Chondrocyte (in vitro differentiated cells): ENCODE results near the gene CD19. TPM values are rescaled to one million over a fixed set of nuclear protein-coding genes. Genes with fewer than 3 reads are reported as not detected.

Experiments
- DNase-seq: peaks from one replicate; pipeline ENCODE4 v3.0.0; 2021; ENCODE audit warnings: mixed read lengths, low spot score
- H3K27ac Mint-ChIP-seq: one replicate; pipeline ENCODE4 v1.8.0; 2021; ENCODE audit warnings: mild to moderate bottlenecking, moderate library complexity, mixed read lengths; ENCODE audit not compliant: unreplicated experiment
- H3K27me3 Mint-ChIP-seq: 2 replicates; pipeline ENCODE4 v1.8.0; 2021; ENCODE audit warnings: low read depth, mixed read lengths
- H3K36me3 Mint-ChIP-seq: 2 replicates; pipeline ENCODE4 v1.8.0; 2021; ENCODE audit warnings: low read depth, mixed read lengths
- H3K4me1 Mint-ChIP-seq: 2 replicates; pipeline ENCODE4 v1.8.0; 2021; ENCODE audit warnings: low read depth, mild to moderate bottlenecking, mixed read lengths
- H3K4me3 Mint-ChIP-seq: one replicate; pipeline ENCODE4 v1.8.0; 2021; ENCODE audit warnings: mild to moderate bottlenecking, moderate library complexity, mixed read lengths; ENCODE audit not compliant: unreplicated experiment
- H3K9me3 Mint-ChIP-seq: 2 replicates; pipeline ENCODE4 v1.8.0; 2021; ENCODE audit warnings: low read depth, mixed read lengths
- total RNA-seq: library from RNA; stranded (reverse); gene quantifications from 3 replicates; pipeline ENCODE4 v1.2.1, GENCODE V29; 2021
- TF ChIP-seq, protein P1 (sequence below): fragments of 200-600 bp; sonication (generic); IDR thresholded peaks from 2 replicates; pipeline ENCODE4 v1.5.0; 2021; ENCODE audit warnings: antibody characterized with exemption, mild to moderate bottlenecking, moderate library complexity

The CD19 gene
- total RNA-seq, 1 donor from 2014 or later: not detected

DNA sequence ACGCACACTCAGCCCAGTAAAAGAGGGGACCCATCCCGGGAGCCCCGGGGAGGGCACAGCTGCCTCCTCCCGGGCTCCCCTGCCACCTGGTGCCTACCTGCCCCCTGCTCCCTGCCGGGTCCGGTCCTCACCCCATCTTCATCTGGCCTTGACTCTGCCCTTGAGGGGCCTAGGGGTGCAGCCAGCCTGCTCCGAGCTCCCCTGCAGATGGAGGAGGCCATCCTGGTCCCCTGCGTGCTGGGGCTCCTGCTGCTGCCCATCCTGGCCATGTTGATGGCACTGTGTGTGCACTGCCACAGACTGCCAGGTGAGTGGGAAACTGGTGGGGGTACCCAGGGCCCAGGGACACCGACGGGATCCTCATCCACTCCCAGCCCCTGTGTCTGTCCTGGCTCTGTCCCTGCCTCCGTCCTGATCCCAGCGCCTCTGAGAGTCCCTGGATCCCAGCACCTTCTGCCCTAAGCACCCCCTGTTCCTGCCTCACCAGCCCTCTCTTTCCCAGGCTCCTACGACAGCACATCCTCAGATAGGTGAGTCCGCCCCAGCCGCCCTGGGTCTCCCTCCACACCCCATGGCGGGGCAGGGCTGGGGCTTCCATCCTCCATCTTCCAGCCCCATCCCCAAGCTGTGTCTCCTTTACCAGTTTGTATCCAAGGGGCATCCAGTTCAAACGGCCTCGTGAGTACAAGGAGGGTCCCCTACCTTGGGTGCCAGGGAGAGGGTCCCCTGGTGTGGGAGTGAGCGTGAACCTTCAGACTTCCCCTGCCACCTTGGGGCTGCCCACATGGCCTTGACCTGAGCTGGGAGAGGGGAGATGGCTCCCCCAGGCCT lies 53.7 kb downstream of the CD19 start:
- Mint-ChIP-seq H3K27ac (no peak overlapping the region), H3K9me3 (peaks cover 6% of the 10 kb centered on the region), H3K27me3 (no peaks in the 10 kb centered on the region), H3K4me1 (no peaks in the 10 kb centered on the region), H3K36me3 (peaks cover 48% of the 10 kb centered on the region), H3K4me3 (no peak overlapping the region)
- no peak for DNase-seq
- TF ChIP-seq, protein P1, sequence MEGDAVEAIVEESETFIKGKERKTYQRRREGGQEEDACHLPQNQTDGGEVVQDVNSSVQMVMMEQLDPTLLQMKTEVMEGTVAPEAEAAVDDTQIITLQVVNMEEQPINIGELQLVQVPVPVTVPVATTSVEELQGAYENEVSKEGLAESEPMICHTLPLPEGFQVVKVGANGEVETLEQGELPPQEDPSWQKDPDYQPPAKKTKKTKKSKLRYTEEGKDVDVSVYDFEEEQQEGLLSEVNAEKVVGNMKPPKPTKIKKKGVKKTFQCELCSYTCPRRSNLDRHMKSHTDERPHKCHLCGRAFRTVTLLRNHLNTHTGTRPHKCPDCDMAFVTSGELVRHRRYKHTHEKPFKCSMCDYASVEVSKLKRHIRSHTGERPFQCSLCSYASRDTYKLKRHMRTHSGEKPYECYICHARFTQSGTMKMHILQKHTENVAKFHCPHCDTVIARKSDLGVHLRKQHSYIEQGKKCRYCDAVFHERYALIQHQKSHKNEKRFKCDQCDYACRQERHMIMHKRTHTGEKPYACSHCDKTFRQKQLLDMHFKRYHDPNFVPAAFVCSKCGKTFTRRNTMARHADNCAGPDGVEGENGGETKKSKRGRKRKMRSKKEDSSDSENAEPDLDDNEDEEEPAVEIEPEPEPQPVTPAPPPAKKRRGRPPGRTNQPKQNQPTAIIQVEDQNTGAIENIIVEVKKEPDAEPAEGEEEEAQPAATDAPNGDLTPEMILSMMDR: no peak

DNA sequence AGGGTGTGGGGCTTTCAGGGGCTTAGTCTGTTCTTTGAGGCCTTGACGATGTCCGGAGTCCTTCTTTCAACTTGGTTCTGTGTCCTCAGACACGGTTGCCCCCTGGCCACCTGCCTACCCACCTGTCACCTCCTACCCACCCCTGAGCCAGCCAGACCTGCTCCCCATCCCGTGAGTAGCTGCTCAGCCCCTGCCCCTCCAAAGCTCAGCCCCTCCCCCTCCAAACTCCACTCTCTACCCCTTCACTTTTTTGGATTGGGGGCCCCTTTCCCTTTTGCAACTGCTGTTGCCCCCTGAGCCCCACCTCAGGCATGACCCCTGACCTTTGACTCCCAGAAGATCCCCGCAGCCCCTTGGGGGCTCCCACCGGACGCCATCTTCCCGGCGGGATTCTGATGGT lies 54.3 kb downstream of the CD19 start:
- no peak for DNase-seq
- no peak overlapping the region for H3K27ac Mint-ChIP-seq
- H3K27me3 Mint-ChIP-seq: no peaks in the 10 kb centered on the region
- no peaks in the 10 kb centered on the region for H3K4me1 Mint-ChIP-seq
- TF ChIP-seq, protein P1: no peak
- no peak overlapping the region for H3K4me3 Mint-ChIP-seq
- H3K9me3 Mint-ChIP-seq: peaks cover 6% of the 10 kb centered on the region
- H3K36me3 Mint-ChIP-seq: peaks cover 46% of the 10 kb centered on the region

DNA sequence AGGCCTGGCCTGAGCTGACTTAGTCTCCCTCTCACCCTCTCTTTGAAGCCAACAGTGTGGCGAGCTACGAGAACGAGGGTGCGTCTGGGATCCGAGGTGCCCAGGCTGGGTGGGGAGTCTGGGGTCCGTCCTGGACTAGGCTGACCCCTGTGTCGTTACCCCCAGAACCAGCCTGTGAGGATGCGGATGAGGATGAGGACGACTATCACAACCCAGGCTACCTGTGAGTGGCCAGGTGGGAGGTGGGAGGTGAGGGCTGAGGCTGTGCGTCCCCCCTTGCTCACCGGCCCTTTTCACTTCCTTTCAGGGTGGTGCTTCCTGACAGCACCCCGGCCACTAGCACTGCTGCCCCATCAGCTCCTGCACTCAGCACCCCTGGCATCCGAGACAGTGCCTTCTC lies 54.7 kb downstream of the CD19 start:
- Mint-ChIP-seq H3K27me3 (no peaks in the 10 kb centered on the region), H3K4me3 (no peak overlapping the region), H3K36me3 (peaks cover 46% of the 10 kb centered on the region), H3K4me1 (no peaks in the 10 kb centered on the region), H3K9me3 (peaks cover 6% of the 10 kb centered on the region), H3K27ac (no peak overlapping the region)
- TF ChIP-seq, protein P1: no peak
- no peak for DNase-seq

DNA sequence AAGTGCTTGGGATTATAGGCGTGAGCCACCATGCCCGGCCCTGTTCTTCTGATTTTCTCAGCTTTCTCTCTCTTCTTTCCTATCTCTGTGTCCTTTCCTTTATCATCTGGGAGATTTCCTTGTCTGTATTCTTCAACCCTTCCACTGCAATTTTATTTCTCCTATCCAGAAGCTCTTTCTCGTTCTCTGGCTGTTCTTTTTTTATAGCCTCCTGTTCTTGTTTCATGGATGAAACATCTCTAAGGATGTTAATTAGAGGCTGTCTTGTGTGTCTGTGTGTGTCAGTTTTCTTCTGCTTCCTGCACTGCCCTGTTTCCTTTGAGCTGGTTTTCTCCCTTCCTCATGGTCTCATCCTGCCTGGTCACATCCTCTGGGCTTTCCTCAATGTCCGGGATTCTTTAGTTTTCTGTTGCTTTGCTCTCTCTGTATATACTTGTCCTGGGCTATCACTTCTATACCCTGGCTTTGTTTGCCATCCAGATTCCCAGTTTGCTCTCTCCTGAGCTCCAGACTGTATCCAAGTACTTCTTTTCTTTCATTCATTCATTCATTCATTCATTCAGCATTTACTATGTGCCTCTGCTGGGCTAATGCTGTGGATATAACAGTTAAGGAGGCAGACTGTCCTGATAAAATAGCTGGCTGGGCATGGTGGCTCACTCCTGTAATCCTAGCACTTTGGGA lies 55.5 kb downstream of the CD19 start:
- no peak overlapping the region for H3K4me3 Mint-ChIP-seq
- peaks cover 6% of the 10 kb centered on the region for H3K9me3 Mint-ChIP-seq
- no peaks in the 10 kb centered on the region for H3K27me3 Mint-ChIP-seq
- no peak for DNase-seq
- no peak overlapping the region for H3K27ac Mint-ChIP-seq
- peaks cover 41% of the 10 kb centered on the region for H3K36me3 Mint-ChIP-seq
- TF ChIP-seq, protein P1: no peak
- H3K4me1 Mint-ChIP-seq: no peaks in the 10 kb centered on the region

Other genes with a start within 250 kb of the CD19 start
- 605 to 734 TPM (median 729 TPM) in 3 replicates for gene EIF3C, start 220.5 kb upstream of the CD19 start, total RNA-seq
- gene NPIPB9, start 180.2 kb upstream of the CD19 start, total RNA-seq: 1.1 to 3.2 TPM (median 2.9 TPM) in 3 replicates
- 152 to 186 TPM (median 185 TPM) in 3 replicates for gene ATXN2L, start 109.0 kb upstream of the CD19 start, total RNA-seq
- 91.1 to 120 TPM (median 95.0 TPM) in 3 replicates for gene TUFM, start 85.6 kb upstream of the CD19 start, total RNA-seq
- gene SH2B1, start 68.1 kb upstream of the CD19 start, total RNA-seq: 36.4 to 48.1 TPM (median 38.1 TPM) in 3 replicates
- gene ATP2A1, start 53.5 kb upstream of the CD19 start, total RNA-seq: 0.31 to 1.8 TPM (median 0.42 TPM) in 3 replicates
- 20.1 to 24.6 TPM (median 22.4 TPM) in 3 replicates for gene RABEP2, start 6.7 kb upstream of the CD19 start, total RNA-seq
- 23.0 to 24.3 TPM (median 23.8 TPM) in 3 replicates for gene NFATC2IP, start 19.0 kb downstream of the CD19 start, total RNA-seq
- 60.8 to 73.4 TPM (median 71.1 TPM) in 3 replicates for gene SPNS1, start 42.8 kb downstream of the CD19 start, total RNA-seq
- 10.2 to 13.6 TPM (median 11.7 TPM) in 3 replicates for gene LAT, start 53.1 kb downstream of the CD19 start, total RNA-seq